Right lung (tissue), 5 donors: ENCODE data around the gene CCDC86. TPM values are rescaled to one million over a fixed set of nuclear protein-coding genes. Genes with fewer than 3 reads are reported as not detected.

Experiments used
- DNase-seq, 2 donors: peaks; one replicate each; pipeline ENCODE4 v3.0.0-alpha.2; 2013
- polyA plus RNA-seq, 5 donors: library from polyadenylated mRNA; unstranded; fragments of 120-200 nt; gene quantifications; one replicate each; pipeline versions ENCODE4 v1.2.1 to v1.2.3, GENCODE V29; 2013; ENCODE audit warnings: inconsistent platforms in 1 of 5, low replicate concordance in 1 of 5; ENCODE audit not compliant: insufficient read length in 5 of 5, insufficient read depth in 1 of 5

The CCDC86 gene
- polyA plus RNA-seq, 5 donors: 10.8 to 23.9 (median 14.7) TPM

DNA sequence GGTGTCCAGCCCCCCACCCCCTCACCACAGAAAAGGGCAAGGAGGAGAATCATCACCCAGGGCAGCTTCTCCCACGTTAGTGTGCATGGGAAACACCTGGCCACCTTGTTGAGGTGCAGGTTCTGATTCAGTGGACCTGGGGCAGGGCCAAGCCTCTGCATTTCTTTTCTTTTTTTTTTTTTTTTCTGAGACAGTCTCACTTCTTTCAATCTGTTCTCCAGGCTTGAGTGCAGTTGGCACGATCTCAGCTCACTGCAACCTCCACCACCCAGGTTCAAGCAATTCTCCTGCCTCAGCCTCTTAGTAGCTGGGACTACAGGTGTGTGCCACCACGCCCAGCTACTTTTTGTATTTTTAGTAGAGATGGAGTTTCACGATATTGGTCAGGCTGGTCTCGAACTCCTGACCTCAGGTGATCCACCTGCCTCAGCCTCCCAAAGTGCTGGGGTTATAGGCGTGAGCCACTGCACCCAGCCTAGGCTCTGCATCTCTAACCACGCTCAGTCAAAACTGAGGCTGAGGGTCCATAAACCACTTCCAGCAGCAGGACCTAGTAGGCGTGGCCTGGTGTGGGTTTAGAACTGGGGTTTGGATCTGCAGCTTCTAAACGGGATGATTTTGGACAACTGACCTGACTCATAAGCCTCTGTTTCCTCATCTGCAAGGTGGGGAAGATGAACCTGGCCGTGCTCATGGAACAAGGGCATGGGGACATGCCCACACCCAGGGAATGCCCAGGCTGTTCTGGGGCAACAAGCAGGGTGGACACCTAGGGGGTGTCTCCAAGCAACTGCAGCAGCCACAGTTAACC, 26.2 kb downstream of the CCDC86 start:
- no peak for DNase-seq

DNA sequence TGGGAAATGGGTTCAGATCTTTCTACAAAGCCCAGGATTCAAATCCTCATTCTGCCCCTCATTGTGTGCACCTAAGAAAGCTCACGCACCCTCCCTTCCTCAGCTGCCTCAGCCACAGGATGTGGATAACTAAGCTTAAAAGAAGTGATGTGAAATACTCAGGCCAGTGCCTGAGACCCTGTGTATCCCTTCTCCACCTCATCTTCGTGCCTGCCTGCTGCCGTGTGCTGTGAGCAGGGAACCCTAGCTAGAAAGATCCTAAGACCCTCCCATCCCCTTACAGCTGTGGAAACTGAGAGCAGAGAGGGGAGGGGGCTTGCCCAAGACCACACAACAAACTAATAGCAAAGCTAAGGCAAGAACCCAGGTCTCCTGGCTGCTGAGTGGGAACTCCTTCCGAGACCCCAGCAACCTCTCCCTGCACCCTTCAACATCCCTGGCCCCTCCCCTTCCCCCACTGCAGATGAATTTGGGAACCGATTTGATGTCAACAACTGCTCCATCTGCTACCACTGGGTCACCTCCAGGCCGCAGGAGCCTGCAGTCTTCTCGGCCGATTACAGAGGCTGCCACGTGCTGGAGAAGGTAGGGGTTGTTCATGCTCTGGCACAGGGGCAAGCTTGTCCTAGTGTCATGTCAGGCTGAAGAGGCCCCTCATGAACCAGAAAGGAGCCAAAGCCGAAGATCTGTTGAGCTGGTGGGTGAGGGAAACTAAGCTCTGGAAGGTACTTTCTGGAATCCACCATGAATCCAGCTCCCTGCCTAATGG, 27.0 kb downstream of the CCDC86 start:
- no peak for DNase-seq

DNA sequence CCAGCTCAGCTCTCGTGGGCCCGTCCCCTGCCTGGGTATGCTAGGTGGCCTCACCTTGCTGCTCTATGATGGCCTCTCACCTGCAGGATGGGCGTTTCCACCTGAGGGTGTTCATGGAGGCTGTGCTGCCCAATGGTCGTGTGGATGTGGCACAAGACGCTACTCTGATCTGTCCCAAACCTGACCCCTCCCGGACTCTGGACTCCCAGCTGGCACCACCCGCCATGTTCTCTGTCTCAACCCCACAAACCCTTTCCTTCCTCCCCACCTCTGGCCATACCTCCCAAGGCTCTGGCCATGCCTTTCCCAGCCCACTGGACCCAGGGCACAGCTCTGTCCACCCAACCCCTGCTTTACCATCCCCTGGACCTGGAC, 27.5 kb downstream of the CCDC86 start:
- DNase-seq: no peak

DNA sequence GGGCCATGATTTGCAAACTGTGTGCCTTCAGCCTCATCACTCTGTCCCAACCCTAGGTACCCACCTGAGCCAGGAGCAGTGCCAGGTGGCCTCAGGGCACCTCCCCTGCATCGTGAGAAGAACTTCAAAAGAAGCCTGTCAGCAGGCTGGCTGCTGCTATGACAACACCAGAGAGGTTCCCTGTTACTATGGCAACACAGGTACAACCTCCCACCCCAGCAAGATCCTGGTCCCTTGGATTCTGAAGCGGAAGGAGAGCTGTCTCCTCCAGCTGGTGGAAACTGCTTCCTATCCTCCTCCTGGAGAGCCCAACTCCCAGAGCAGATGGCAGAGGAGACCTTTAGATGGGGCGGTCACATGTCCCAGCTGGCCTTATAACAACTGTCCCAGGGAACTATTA, 28.4 kb downstream of the CCDC86 start:
- DNase-seq: no peak

DNA sequence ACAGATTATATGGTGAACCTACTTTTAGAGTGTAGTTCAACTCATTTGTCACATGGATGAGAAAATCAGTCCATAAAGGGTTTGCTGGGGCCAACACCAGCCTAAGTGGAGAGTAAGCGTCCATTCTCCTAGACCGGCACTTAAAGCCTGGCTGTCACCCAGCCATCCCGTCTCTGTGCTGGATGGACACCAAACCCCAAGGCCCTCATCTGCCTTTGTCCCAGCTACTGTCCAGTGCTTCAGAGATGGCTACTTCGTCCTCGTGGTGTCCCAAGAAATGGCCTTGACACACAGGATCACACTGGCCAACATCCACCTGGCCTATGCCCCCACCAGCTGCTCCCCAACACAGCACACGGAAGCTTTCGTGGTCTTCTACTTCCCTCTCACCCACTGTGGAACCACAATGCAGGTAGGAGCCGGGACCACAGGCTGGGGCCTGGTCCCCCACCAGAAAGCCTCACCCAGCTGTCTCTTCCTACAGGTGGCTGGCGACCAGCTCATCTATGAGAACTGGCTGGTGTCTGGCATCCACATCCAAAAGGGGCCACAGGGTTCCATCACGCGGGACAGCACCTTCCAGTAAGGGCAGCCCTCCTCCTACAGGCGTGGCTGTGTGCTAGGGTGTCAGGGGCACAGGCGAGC, 28.9 kb downstream of the CCDC86 start:
- no peak for DNase-seq

DNA sequence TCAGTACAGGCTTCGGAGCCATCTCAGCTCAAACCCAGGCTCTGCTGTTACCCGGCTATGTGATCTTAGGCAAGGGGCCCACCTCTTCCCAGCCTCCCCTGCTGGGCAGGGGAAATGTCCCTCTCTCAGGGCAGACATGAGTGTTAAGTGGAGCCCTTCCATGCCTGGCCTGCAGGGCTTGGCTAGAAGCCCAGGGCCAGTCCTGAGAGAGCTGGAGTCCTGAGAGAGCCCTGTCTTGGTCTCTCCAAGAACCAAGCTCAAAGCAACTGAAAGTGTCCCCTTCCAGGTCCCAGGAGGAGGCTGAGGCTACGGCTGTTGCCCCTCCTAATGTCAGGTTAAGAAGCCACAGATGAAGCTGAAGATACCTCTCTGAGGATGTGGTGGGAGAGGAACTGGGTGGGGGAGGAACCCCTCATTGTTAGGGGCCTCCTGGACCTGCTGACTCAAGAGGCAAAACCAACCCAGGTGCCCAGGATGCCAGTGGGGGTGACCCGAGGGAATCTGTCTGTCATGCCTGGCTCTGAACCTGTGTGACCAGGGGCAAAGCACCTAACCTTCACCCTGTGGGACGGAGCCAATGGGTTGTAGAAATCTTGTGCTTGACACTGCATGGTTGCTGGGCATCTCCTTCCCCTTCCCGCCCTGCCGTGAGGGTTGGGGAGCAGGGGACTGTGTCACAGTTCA, 29.6 kb downstream of the CCDC86 start:
- DNase-seq: no peak

DNA sequence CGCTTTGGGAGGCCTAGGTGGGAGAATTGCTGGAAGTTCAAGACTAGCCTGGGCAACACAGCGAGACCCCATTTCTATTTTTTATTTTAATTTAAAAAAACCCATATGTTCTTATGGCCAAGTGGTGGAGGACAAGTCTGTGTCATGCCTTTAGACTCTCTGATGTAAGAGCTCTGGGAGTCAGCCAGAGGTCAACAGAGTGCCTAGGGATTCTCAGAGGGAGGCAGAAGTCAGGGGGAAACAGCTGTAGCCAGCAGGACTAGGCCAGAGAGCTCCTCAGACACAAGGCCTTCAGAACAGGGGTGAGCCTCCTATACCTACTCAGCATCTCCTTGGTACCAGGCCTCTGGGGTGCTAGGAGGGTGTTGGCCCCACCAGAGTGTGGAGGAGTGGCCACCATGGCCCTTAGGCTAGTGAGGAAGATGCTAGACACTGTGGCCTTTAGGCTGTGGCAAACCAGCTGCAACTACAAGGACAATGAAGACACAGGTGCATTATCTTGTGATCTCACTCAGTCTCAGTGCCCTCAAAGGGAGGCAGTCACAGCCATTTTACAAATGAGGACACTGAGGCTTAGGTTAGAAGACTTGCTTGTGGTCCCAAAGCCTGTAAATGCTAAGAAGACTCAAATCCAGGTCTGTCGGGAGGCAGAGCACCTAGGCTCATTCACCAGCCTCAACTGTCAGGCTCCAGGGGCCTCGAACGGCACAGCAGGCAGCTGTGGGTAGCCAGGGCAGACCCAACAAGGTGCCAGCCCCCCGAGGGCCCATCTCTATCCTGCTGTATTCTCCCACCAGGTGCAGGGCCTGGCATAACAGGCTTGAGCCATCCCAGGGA, 30.4 kb downstream of the CCDC86 start:
- peak in 1 of 2 donors; percentile 37 for DNase-seq

DNA sequence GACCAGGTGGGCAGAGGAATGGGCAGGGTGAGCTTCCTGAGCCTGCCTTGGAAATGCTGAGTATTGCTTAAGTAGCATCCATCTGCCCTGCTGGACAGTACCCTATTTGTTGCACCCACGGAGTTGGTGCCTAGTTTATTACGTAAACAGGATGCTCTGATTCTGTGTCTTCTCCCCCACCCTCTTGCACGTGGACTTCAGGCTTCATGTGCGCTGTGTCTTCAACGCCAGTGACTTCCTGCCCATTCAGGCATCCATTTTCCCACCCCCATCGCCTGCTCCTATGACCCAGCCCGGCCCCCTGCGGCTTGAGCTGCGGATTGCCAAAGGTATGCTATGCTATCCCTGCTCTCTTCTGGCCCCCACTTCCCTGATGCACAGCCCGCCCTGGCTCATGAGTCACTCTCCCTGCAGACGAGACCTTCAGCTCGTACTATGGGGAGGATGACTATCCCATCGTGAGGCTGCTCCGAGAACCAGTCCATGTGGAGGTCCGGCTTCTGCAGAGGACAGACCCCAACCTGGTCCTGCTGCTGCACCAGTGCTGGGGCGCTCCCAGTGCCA, 31.1 kb downstream of the CCDC86 start:
- DNase-seq: no peak

DNA sequence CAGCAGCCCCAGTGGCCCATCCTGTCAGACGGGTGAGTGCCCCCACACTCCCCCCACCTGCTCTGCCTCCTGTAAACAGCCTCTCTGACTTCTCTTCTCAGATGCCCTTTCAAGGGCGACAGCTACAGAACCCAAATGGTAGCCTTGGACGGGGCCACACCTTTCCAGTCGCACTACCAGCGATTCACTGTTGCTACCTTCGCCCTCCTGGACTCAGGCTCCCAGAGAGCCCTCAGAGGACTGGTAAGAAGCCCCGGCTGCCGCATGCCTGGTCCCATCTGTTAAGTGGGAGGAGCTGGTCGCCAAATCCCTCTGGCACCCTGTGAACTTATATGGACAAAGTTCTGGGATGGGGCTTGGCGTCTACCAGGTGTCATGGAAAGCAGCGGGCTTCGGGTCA, 31.6 kb downstream of the CCDC86 start:
- DNase-seq: no peak

DNA sequence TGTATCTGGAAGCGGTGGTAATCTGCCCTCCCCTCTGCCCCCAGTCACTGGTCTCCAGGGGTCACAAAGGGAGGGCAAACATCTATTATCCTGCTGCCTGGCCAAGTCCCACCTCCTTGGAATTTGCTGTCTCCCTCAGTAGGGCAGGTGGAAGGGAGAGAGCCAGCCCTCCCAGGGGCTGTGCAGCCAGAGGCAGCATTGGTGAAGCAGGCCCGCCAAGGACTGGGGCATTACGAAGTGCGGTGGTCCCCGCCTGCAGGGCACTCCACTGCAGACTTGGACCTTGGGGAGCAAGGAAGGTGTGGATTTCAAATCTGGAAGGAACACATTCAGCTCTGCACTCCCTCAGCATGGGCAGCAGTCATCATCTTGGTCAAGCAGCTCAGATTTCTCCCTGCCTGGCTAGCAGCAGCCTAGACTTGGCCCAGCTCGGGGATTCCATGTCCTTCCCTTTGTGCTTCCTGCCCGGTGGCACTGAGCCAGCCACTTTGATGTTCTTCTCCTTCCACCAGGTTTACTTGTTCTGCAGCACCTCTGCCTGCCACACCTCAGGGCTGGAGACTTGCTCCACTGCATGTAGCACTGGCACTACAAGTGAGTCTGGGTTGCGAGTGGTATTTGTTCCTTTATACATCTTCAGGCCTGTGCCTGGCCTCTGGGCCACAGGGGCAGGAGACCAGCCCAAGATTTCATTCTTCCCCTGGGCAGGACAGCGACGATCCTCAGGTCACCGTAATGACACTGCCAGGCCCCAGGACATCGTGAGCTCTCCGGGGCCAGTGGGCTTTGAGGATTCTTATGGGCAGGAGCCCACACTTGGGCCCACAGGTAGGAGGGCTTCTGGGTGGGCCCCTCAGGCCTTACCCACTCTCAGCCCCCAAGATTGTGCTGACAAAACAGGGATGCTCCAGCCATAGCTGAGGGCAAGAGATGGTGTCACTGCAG, 32.8 kb downstream of the CCDC86 start:
- no peak for DNase-seq

DNA sequence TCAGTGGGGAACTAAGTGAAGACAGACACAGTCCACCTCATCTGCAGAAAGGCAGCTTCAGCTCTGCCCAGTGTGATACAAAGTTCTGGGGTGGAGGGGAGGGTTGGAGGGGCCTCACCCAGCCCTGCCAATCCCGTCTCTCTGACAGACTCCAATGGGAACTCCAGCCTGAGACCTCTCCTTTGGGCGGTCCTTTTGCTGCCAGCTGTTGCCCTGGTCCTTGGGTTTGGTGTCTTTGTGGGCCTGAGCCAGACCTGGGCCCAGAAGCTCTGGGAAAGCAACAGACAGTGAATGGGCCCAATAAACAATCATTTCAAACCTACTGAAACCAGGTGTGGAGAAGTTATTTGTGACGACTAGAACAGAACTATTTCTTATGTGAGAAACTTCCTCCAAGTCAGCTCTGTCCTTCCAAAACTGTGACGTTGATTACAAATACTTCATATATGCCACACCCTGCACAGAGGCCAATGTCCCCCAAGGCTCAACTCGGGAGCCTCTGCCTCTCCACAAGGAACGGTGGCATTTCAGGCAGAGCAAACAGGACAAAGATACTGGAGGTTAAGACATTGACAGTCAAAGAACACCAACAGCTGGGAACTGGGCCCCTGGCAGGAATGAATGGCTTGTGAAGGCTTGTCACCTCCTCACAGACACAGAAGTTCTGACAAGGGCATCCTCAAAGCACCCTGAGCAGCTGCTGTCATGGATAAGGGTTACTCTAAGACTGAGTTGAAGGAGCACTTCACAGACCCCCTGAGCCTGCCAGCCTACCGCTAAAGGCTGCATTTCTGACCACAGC, 33.7 kb downstream of the CCDC86 start:
- DNase-seq: no peak

DNA sequence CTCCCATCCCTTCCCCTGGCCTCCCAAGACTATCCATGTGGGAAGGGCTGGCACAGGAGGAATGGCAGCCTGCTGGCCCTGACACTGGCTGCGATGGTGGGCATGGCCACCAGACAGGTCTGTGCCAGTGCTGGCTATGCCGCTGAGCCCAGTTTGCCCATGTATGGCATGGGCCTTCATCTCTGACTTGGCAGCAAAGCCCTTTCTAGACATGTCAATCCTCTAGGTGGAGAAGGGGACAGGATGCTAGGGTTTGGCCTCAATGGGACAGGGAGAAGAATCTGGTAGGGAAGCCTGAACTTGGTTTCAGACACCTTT, 34.2 kb downstream of the CCDC86 start:
- no peak for DNase-seq

DNA sequence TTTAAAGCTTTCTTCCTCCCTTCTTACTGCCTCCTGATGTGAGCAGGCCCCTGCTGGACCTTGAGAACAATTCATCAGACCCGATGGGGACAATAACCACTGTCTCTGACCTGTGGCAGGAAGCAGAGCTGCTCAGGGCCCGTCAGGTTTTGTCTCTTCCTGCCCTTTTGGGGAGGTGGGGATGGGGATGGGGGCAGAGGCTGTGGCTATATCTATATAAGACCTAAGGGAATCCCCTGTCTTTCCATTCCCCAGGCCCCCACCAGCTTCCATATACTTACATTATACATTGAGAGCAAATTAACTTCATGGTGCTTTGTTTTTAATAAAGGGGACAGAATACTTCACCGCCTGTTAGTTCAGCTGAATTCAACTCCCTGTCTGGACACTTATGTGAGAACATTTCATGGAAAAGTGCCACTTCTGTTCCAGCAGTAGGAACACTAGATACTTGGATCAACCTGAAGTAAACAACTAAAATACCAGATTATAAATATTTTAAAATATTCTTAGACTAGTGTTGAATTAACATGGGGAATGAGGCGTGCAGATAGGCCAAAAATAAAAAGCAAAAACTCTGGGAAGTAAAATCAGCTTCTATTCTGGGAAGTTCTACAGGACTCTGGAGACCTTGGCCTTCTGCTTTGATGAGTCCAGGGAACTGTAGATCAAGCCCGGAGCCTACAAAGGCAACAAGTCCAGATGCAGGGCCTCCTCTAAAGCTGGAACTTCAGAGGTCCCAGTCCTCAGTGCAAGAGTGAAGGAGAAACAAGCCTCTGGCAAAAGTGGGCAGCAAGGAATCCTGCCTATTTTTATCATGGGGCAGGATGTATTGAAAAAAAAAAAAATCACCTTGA, 36.6 kb downstream of the CCDC86 start:
- DNase-seq: no peak

DNA sequence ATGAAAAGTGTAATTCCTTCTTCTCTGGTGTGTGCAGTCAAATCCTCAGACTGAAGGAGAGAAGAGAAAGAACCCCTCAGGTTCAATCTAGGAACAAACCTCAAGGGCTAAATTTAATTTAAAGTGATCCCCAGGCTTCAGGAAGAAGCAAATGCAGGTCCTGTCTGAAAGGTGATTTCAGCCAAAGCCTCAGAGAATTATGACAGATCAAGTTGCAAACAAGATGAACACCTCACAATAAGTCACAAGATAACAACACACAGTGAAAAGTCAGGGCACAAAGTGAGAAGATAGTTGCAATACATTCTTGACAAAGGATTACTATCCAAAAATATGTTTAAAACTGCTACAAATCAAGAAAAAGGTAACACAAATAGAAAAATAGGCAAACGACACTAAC, 37.2 kb downstream of the CCDC86 start:
- no peak for DNase-seq

DNA sequence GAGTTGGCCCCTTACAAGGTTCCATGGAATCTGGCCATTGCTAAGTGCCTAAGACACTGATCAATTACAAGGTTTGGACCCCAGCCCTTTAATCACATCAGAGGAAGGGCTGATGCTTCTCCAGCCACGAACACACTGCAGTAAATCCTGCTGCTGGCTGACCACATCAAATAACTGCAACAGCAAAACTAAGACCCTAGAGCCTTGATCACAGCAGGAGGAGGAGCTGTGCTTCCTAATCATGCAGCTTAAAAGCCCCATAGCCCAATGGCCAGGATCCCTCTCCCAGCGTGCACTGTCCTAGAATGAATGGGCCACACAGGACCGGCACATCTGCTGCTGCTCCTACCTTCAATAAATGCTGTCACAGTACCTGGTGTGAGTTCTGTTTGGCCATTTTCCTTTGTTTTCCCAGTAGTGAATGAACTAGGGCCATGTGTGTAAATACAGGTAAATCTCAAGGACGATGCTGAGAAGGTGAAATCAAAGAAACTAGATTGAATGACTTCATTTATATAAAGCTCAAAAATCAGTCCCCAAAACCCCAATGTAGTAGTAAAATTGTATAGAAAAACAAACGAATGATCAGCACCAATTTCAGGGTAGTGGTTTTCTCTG, 38.2 kb downstream of the CCDC86 start:
- DNase-seq: no peak

DNA sequence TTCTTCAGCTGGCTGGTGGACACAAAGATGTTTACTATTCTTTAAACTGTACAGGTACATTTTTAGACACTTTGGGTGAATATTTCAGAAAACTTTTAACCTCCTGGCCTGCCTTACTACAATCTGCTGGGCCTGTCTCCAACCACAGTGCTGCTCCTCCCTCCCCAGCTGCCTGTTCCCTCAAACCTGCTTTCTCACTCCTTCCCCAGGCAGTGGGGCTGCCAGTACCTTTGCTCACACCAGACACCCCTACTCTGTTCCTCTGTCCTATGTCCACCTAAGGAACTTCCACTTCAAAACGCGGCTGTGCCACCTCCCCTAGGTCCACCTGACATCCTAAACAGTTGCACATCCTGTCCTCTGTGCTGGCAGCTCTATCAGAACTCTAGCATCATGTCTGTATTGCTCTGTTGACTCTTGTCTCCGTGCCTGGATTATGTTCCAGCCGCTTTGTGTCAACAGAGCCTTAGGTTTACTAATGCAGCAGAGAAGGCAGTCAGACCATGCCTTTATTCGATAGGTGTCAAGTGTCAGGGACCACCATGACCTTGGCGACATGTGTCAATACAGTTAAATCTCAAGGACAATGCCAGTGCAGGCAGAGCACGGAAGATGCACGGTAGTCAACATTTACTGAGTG, 38.9 kb downstream of the CCDC86 start:
- DNase-seq: no peak

DNA sequence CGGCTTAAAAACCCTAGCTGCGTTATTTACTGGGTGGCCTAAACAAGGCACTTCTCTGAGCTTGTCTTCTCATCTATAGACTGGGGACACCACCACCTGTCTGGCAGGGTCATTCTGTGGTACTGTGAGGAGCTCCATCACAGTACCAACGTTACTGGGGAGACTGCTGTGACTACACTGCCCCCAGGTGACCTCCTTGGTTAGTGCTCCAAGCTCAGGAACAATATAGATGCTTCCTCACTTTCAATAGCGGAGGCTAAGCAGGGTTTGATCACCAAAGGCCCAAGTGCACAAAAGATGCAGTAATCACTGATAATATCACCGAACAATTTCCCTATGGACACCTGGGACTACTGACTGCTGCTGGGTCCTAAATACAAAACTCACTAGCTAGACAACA, 45.6 kb downstream of the CCDC86 start:
- DNase-seq: no peak
